Adrenal gland (tissue), 12 donors: ENCODE results near the gene ERH. TPM values are rescaled to one million over a fixed set of nuclear protein-coding genes. Genes with fewer than 3 reads are reported as not detected.

Source experiments
- DNase-seq, 7 donors: peaks; one replicate each; pipeline ENCODE4 v3.0.0-alpha.2; 2019 to 2020
- H3K27ac ChIP-seq, 5 donors: fragments of 200-600 bp; sonication (generic) in 4 of 5; 1 replicate in 3 of 5; 2 replicates in 2 of 5; pipeline versions ENCODE4 v1.5.1 to v1.8.0; 2016 to 2020; ENCODE audit warnings: mild to moderate bottlenecking in 1 of 5
- H3K27me3 ChIP-seq: fragments of 200-600 bp; 2 replicates; pipeline ENCODE4 v1.8.0; 2021
- H3K36me3 ChIP-seq, 2 donors: fragments of 200-600 bp; replicated peaks in 1 of 2; 1 replicate in 1 of 2; 2 replicates in 1 of 2; pipeline versions ENCODE4 v1.5.1 to v1.8.0; 2018 to 2022
- H3K4me1 ChIP-seq, 2 donors: fragments of 200-600 bp; replicated peaks in 1 of 2; 1 replicate in 1 of 2; 2 replicates in 1 of 2; pipeline versions ENCODE4 v1.5.1 to v1.8.0; 2018 to 2021
- H3K4me3 ChIP-seq, 4 donors: fragments of 200-600 bp; sonication (generic) in 3 of 4; one replicate each; pipeline ENCODE4 v1.5.1; 2016 to 2018
- H3K9me3 ChIP-seq, 3 donors: fragments of 200-600 bp; sonication (generic) in 1 of 3; replicated peaks in 1 of 3; 1 replicate in 2 of 3; 2 replicates in 1 of 3; pipeline versions ENCODE4 v1.5.1 to v1.8.0; 2016 to 2021
- CTCF ChIP-seq, 6 experiments: fragments of 450-650 bp in 4 of 6; fragments of 200-600 bp in 2 of 6; sonication (generic) in 1 of 6; IDR thresholded peaks; 1 replicate in 5 of 6; 2 replicates in 1 of 6; pipeline versions ENCODE4 v1.5.1 to v1.8.0; 2016 to 2021; ENCODE audit warnings: antibody characterized with exemption in 6 of 6, mild to moderate bottlenecking in 2 of 6, moderate library complexity in 1 of 6
- POLR2A ChIP-seq, 2 donors: fragments of 450-650 bp; IDR thresholded peaks; one replicate each; pipeline ENCODE4 v1.6.1; 2017; ENCODE audit warnings: antibody characterized with exemption in 2 of 2, mild to moderate bottlenecking in 2 of 2, moderate library complexity in 1 of 2
- WGBS, 4 donors: extraction: QIAGEN DNeasy Blood & Tissue Kit in 2 of 4; methylation state at CpG; one replicate each; pipeline versions ENCODE4 v1.1.5 to v1.1.7; 2013 to 2017; 5-methylcytosine and 5-hydroxymethylcytosine counted together
- intact Hi-C, 2 donors: fragments of 100-400 bp; cut with DNase I; formaldehyde crosslinking; loops; one replicate each; pipeline versions ENCODE4 v1.14.1 to v1.15.0; 2022 to 2023
- polyA plus RNA-seq, 3 donors: library from polyadenylated mRNA; stranded (reverse); fragments of 200-250 nt in 2 of 3; fragments of 350-450 nt in 1 of 3; fragmentation: Illumina TruSeq in 1 of 3; extraction: RNeasy Lipid Tissue Mini Kit (QIAGEN cat#74804) in 1 of 3; gene quantifications; one replicate each; pipeline ENCODE4 v1.2.3, GENCODE V29; 2013 to 2014
- total RNA-seq, 9 donors: library from RNA; depleted of rRNA in 4 of 9; stranded (reverse); fragments of >200 nt in 4 of 9; fragments of 120-200 nt in 1 of 9; fragmentation: NEBNext Ultra II Directional in 1 of 9; extraction: Animal tissue kit (Norgen Biotek cat#: 25700) in 1 of 9; gene quantifications; one replicate each; pipeline versions ENCODE4 v1.1.0 to v1.2.4, GENCODE V29; 2013 to 2023
- donor health status: healthy with polysubstance abuse.
- donor health status: Bipolar disorder and iron deficiency.
- donor health status: DM: yes; HTN: yes; CAD: no.
- donor health status: DM: no; HTN: no; CAD: no.
- donor health status: DM: no; HTN: no; CAD: no.
- donor health status: DM: yes; HTN: yes; CAD: no.

ERH gene
- total and polyA plus RNA-seq, 12 donors, result 39.6 to 217 (median 140) TPM

GRCh38 chr14:69358233-69358963, 39.7 kb downstream of the ERH start:
- intact Hi-C loops, result loop anchor here in 1 of 2 donors (5.0 kb wide), 1 partner anchor 116 kb away; no protein-coding TSS in a partner anchor
- DNase-seq, result no peak
- WGBS, 4 donors, result 64 to 81% (median 77%) methylated on average over 11 to 12 of the region's 12 CpGs
- TF ChIP-seq CTCF (IDR thresholded peaks at IDR 0.05), result no peak
- no peak for TF ChIP-seq POLR2A (IDR thresholded peaks at IDR 0.05)
- Histone ChIP-seq H3K36me3 (no peaks in the 10 kb centered on the region), H3K27me3 (no peaks in the 10 kb centered on the region), H3K9me3 (no peaks in the 10 kb centered on the region), H3K27ac (no peak overlapping the region), H3K4me3 (no peak overlapping the region), H3K4me1 (peaks cover 0 to 10% of the 10 kb centered on the region in 2 donors)

- peaks cover 0 to 10% of the 10 kb centered on the region in 2 donors for H3K4me1 ChIP-seq
- no peak overlapping the region for H3K4me3 ChIP-seq
- 84 to 92% (median 89%) methylated on average over 6 to 7 of the region's 7 CpGs for WGBS, 4 donors
- no peaks in the 10 kb centered on the region for H3K9me3 ChIP-seq
- TF ChIP-seq CTCF (IDR thresholded peaks at IDR 0.05) (no peak), POLR2A (IDR thresholded peaks at IDR 0.05) (no peak)
- no peak overlapping the region for H3K27ac ChIP-seq
- no peaks in the 10 kb centered on the region for H3K27me3 ChIP-seq
- no peak for DNase-seq
- no peaks in the 10 kb centered on the region for H3K36me3 ChIP-seq
- intact Hi-C loops, result loop anchor here in 1 of 2 donors (5.0 kb wide), 1 partner anchor 115 kb away; no protein-coding TSS in a partner anchor
Measured at GRCh38 chr14:69357544-69358200, 40.4 kb downstream of the ERH start.

GRCh38 chr14:69356903-69357543, 41.1 kb downstream of the ERH start:
- intact Hi-C loops, result loop anchor here in 1 of 2 donors (5.0 kb wide), 1 partner anchor 115 kb away; no protein-coding TSS in a partner anchor
- H3K27ac ChIP-seq, result no peak overlapping the region
- H3K4me3 ChIP-seq, result no peak overlapping the region
- H3K27me3 ChIP-seq, result no peaks in the 10 kb centered on the region
- no peaks in the 10 kb centered on the region for H3K36me3 ChIP-seq
- no peaks in the 10 kb centered on the region for H3K9me3 ChIP-seq
- TF ChIP-seq CTCF (IDR thresholded peaks at IDR 0.05), result no peak
- no peak for TF ChIP-seq POLR2A (IDR thresholded peaks at IDR 0.05)
- 84 to 90% (median 87%) methylated on average over 6 to 7 of the region's 7 CpGs for WGBS, 4 donors
- DNase-seq, result no peak
- peaks cover 0 to 10% of the 10 kb centered on the region in 2 donors for H3K4me1 ChIP-seq
